Dedifferentiated amniotic fluid mesenchymal stem cell (primary cell): ENCODE results near the gene SRGAP2C.
"Not testable (repeated sequence)": the region's sequence is repeated elsewhere in the genome, so short reads cannot be mapped to it uniquely, and the experiment has no call there.

Source experiments
- DNase-seq: peaks from one replicate; pipeline ENCODE4 v3.0.0-alpha.2; 2016; ENCODE audit errors: extremely low spot score

The SRGAP2C gene

GRCh38 chr1:121227544-121228330 is 43.0 kb downstream of the SRGAP2C start:
- not testable (repeated sequence) for DNase-seq

GRCh38 chr1:121230636-121231035 is 45.9 kb downstream of the SRGAP2C start:
- not testable (repeated sequence) for DNase-seq

- not testable (repeated sequence) for DNase-seq
Observed at GRCh38 chr1:121232445-121233125, 47.8 kb downstream of the SRGAP2C start.

- DNase-seq, result not testable (repeated sequence)
Observed at GRCh38 chr1:121234090-121234759, 49.5 kb downstream of the SRGAP2C start.

- DNase-seq, result not testable (repeated sequence)
Observed at GRCh38 chr1:121238384-121238783, 53.6 kb downstream of the SRGAP2C start.

- DNase-seq, result not testable (repeated sequence)
Observed at GRCh38 chr1:121243913-121244312, 59.1 kb downstream of the SRGAP2C start.

- DNase-seq, result not testable (repeated sequence)
Observed at GRCh38 chr1:121246399-121246798, 61.6 kb downstream of the SRGAP2C start.

GRCh38 chr1:121252656-121253055 is 67.9 kb downstream of the SRGAP2C start:
- not testable (repeated sequence) for DNase-seq

GRCh38 chr1:121254618-121255017 is 69.8 kb downstream of the SRGAP2C start:
- DNase-seq, result not testable (repeated sequence)

GRCh38 chr1:121257632-121258031 is 72.9 kb downstream of the SRGAP2C start:
- DNase-seq, result not testable (repeated sequence)

- not testable (repeated sequence) for DNase-seq
Observed at GRCh38 chr1:121258134-121258533, 73.4 kb downstream of the SRGAP2C start.

GRCh38 chr1:121260205-121260604 is 75.4 kb downstream of the SRGAP2C start:
- DNase-seq, result peak; percentile 1

GRCh38 chr1:121262163-121262562 is 77.4 kb downstream of the SRGAP2C start:
- not testable (repeated sequence) for DNase-seq

- peak; percentile 14 for DNase-seq
Observed at GRCh38 chr1:121263789-121264244, 79.0 kb downstream of the SRGAP2C start.

- DNase-seq, result not testable (repeated sequence)
Observed at GRCh38 chr1:121267072-121267471, 82.3 kb downstream of the SRGAP2C start.

- DNase-seq, result not testable (repeated sequence)
Observed at GRCh38 chr1:121269309-121269708, 84.5 kb downstream of the SRGAP2C start.

GRCh38 chr1:121269973-121270372 is 85.2 kb downstream of the SRGAP2C start:
- not testable (repeated sequence) for DNase-seq

GRCh38 chr1:121271143-121271715 is 86.5 kb downstream of the SRGAP2C start:
- not testable (repeated sequence) for DNase-seq

- not testable (repeated sequence) for DNase-seq
Observed at GRCh38 chr1:121275435-121275834, 90.7 kb downstream of the SRGAP2C start.

- DNase-seq, result not testable (repeated sequence)
Observed at GRCh38 chr1:121278202-121278601, 93.4 kb downstream of the SRGAP2C start.

- DNase-seq, result peak; percentile 7
Observed at GRCh38 chr1:121278777-121279547, 94.2 kb downstream of the SRGAP2C start.
